Stimulated activated CD4-positive, alpha-beta T cell treated with anti-CD3 and anti-CD28 coated beads, Interleukin-1b, Interleukin-23, amount 100 ng/mL, for 24 hours (primary cell): Measurements from ENCODE around the gene RPS16.
"Not testable (repeated sequence)": the region's sequence is repeated elsewhere in the genome, so short reads cannot be mapped to it uniquely, and the experiment has no call there.

ENCODE experiments used
- DNase-seq, 4 experiments: peaks; one replicate each; pipeline ENCODE4 v3.0.0-alpha.2; 2020; ENCODE audit warnings: low read depth in 4 of 4, low spot score in 1 of 4

The RPS16 gene

DNA sequence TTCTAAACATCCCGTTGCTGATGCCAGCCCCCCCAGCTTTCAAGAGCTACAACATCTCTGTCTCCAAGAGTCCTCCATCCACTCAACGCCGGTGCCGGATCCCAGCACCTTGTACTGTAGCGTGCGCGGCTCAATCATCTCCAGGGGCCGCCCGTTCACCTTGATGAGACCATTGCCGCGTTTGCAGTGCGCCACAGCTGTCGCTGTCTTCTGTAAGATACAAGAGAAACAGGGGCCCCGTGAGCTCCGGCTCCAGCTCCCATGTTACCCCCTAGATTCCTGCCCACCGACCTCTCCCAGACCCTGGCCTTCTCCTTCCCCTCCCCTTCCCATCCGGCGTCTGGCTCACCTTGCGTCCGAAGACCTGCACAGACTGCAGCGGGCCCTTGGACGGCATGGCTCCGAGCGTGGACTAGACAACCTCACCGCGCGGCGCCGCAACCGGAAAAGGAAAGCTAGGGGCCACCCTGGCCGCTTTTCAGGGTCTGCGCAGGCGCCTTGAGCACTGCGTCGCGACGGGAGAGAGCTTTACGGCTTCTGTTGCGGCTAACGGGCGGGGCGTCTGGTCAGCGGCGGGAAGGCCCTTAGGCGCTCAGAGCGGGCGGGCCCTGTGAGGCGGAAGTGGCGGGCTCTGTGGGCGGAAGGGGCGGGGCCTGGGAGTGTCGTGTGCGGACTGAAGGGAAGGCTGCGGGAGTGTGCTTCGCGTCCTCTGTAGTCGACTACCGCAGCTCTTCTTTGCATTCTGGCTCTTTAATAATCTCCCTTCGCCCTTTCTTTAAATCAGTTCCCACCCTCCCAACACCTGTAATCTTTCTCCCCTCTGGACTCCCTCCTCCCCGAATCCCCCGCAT, at the start of gene RPS16:
Gene RPS16 (minus strand): TSS at position 451 of the 851 bp plus-strand sequence. CDS start 54 bp downstream, at position 397.
- peak; percentile 98 to 99 (median 99) for DNase-seq

GRCh38 chr19:39483141-39483540, 47.4 kb upstream of the RPS16 start:
- no peak for DNase-seq

GRCh38 chr19:39481676-39482075, 45.9 kb upstream of the RPS16 start:
- no peak for DNase-seq

- no peak for DNase-seq
Measured at GRCh38 chr19:39481229-39481545, 45.4 kb upstream of the RPS16 start.

DNA sequence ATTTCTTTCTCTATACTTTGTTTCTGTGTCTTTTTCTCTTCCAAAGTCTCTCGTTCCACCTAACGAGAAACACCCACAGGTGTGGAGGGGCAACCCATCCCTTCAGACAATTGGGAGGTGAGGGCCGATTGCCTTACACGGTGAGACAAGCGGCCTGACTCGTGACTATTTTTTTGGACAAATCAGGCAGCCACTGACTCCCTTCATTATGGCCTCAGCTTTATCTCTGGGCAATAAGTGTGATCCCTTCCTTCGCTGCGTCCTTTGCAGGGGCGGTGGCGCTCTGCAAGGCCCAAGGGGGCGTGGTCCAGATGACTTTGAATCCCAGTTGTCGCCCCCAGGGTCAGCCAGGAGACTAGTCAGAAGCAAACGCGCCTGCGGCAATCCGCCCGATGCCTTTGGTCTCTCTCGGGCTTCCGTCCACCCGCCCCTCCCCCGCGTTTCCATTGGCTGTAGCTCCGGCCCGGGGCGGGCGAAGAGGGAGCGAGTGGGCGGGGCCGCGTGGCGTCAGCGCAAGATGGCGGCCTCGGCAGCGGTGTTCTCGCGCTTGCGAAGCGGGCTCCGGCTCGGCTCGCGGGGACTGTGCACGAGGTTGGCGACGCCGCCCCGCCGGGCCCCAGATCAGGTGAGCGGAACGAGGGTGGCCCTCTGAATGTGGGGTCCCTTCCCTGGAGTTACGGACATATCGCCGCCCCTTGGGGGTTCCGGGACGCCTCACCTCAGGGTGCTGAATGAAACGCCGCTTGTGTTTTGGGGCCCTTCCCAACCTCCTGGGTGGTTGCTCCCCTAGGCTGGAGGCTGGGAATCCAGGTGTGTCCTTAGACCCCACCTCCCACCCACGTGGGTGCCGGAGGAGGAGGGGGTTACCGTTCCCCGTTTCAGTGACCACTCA, 44.8 kb upstream of the RPS16 start, which contains the start of gene TIMM50:
Gene TIMM50 (plus strand): TSS at position 502 of the 892 bp plus-strand sequence. CDS start 16 bp downstream, at position 518.
- peak; percentile 98 to 99 (median 98) for DNase-seq

GRCh38 chr19:39479916-39480315, 44.2 kb upstream of the RPS16 start:
- no peak for DNase-seq

DNA sequence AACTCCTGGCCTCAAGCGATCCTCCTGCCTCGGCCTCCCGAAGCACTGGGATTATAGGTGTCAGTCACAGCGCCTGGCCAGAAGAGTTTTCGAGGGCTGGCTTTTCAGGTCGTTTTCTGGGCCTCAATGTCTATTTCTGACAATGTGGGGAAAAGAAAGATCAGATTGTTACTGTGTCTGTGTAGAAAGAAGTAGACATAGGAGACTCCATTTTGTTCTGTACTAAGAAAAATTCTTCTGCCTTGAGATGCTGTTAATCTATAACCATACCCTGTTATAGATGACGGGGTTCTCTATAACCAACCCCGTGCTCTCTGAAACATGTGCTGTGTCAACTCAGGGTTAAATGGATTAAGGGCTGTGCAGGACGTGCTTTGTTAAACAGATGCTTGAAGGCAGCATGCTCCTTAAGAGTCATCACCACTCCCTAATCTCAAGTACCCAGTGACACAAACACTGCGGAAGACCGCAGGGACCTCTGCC, 43.6 kb upstream of the RPS16 start:
- not testable (repeated sequence) for DNase-seq

DNA sequence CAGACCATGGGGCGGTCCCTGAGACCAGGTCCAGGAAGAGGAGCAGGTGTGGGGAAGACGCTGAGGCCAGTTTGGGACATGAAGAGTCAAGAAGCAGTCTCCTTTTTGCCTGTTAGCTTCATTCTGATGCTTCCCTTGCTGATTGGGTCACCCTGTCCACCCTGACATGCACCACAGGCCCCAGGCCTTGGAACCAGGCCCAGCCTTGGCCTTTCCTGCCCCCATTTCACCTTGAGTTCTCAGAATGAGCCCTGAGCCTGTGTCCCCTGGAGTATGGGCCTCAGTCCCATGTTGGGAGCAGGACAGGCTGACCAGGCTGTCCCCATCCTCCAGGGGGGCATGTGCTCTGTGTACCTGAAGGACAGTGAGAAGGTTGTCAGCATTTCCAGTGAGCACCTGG, 40.0 kb upstream of the RPS16 start:
- DNase-seq = no peak

DNA sequence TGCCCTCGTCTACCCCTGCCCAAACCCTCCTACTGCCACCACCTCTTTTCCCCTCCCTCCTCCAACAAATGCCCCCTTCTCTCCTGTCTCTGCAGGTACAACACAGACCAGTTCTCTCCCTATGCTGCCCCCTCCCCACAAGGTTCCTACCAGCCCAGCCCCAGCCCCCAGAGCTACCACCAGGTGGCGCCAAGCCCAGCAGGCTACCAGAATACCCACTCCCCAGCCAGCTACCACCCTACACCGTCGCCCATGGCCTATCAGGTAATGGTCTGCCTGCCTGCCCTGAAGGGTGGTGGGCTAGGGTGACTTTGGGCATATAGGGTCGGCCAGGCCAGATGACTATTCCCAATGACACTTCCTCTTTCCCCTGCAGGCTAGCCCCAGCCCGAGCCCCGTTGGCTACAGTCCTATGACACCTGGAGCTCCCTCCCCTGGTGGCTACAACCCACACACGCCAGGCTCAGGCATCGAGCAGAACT, 38.4 kb upstream of the RPS16 start:
- DNase-seq = peak; percentile 55 to 62 (median 58)

GRCh38 chr19:39473443-39473960, 37.8 kb upstream of the RPS16 start:
- DNase-seq = no peak

- no peak for DNase-seq
Measured at GRCh38 chr19:39472746-39473442, 37.1 kb upstream of the RPS16 start.

DNA sequence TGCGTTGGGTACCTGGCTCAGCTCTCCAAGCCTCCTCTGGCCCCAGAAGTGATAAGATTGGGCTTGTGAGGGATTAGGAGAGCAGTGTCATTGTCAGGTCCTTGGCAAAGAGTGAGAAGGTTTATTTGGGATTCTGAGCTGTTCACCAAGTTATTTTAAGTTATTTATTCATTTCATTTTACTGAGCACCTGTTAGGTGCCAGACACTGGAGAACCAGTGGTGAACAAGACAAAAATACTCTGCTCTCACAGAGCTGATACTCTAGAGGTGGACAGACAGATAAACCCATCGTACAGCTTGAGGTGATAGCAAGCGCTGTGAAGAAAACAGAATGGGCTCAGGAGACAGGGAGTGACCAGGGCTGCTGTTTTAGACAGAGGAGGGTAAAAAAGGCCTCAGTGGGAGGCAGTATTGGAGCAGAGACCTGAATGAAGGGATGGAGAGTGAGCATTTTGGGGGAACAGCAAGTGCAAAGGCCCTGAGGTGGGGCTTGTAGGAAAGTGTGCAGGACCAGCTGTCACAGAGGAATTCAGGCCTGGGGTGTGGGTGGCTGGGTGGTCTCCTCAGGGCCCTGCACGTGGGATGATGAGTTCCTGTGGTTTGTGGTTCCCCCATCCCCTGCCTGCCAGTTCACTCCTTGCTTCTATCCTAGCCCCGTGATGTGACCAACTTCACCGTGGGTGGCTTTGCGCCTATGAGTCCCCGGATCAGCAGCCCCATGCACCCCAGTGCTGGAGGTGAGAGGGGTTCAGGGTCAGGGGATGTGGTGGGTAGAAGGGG, 36.2 kb upstream of the RPS16 start:
- no peak for DNase-seq

- no peak for DNase-seq
Measured at GRCh38 chr19:39470724-39471339, 35.1 kb upstream of the RPS16 start.

DNA sequence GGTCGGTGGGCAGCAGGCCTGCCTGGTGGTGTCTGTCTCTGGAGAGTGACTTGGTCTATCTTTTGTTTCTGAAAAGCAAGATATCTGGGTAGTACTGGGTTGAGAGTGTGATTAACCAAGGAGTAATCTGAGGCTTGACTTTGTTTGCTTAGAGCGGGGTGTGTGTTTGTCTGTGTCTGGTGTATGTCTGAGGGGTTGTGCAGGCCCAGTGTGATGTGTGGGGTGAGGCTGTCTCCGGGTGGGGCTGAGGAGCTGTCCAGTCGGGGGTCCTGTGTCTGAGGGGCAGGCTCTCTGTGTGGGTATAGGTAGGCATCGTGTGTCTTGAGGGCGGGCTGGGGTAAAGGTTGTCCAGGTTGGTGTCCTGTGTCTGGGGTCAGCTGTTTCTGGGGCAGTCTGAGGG, 33.8 kb upstream of the RPS16 start:
- no peak for DNase-seq

GRCh38 chr19:39469036-39469435, 33.3 kb upstream of the RPS16 start:
- DNase-seq = no peak

DNA sequence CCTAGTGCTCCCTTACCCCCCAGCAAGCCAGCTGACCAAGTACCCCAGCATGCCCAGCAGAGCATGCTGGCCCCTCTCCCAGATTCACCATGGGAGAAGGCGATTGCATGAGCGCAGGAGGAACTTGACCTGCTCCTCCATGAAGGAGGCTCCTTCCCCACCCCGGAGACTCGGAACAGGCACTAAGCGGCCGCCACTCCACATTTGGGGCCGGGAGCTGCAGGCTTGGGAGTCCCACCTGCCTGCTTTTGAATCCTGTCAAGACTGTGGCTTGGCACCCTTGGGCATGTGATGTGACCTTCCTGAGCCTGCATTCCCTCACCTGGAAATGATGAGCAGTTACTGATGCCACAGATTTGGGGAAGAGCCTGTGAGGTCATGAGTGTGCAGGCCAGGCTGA, 32.2 kb upstream of the RPS16 start:
- no peak for DNase-seq

DNA sequence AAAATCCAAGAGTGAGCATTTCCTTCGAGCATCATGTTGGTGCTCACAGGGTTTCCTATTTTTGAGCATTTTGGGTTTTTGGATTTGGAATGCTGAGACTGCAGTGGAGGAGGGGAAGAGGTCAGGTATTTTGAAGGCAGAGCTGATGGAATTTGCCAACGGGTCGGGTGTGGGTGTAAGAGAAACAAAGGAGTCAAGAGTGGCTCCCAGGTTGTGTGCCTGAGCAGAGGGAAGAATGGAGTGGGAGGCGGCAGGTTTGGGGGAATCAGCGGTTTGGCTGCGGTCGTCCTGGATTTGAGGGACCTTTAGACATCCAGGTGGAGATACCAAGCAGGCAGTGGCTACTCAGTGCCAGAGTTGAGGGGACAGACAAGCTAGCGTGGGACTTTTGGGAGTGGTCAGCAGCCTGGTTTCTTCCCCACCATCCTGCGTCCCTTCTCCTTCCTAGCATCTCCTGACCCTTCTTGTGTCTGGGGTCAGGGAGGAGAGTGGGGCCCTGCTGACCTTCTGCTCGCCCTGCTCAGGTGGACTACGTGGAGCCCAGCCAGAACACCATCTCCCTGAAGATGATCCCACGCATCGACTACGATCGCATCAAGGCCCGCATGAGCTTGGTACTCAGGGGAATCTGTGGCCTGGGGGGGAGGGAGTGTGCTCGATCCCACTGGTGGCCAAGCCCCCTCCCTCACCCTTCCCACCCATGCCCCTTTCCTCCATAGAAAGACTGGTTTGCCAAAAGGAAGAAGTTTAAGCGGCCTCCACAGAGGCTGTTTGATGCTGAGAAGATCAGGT, 30.4 kb upstream of the RPS16 start:
- no peak for DNase-seq

GRCh38 chr19:39463403-39463802, 27.7 kb upstream of the RPS16 start:
- DNase-seq = no peak

DNA sequence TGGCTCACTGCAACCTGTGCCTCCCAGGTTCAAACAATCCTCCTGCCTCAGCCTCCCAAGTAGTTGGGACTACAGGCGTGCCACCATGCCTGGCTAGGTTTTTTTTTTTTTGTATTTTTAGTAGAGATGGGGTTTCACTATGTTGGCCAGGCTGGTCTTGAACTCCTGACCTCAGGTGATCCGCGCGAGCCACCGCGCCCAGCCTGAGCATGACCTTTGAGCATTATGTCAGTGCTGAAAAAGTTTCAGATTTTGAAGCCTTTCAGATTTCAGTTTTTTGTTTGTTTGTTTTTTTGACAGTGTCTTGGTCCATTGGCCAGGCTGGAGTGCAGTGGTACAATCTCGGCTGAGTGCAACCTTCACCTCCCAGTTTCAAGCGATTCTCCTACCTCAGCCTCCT, 15.5 kb upstream of the RPS16 start:
- DNase-seq = not testable (repeated sequence)
